ENCODE results near the gene MBOAT2.
"Not testable (repeated sequence)": the region's sequence is repeated elsewhere in the genome, so short reads cannot be mapped to it uniquely, and the experiment has no call there.

The MBOAT2 gene

DNA sequence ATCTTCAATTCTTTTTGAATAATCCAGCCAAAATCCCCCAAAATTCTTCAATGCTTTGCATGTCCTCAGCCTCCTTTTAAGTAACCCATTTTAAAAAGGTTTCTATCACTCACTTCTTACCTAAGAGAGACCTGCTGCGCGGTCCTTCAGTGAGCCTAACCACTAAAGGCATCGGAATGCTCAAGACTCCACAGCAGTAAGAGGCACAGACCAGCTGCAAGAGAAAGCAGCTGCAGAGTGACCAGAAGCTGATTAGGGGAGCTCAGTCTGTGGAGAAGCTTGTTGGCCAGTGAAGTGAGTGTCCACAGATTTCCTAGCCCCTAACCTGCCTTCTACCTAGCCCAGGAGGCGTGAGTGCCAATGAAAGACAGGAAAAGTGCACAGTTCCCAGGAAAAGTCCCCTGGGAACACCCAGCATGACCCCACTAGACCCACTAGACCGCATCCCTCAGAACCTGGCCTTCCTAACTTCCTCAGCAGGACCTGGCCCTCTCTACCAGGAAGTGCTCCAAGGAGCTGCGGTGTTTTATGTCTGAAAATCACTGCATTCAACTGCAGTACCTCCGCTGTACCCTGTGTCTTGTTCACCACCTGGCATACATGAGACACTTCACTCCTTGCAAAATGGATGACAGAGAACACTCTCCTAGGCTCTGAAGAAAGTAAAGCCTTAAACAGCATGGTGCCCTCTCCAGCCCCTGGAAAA lies 10.1 kb downstream of the MBOAT2 start:
- no peak for DNase-seq (ENCODE audit: low spot score)

DNA sequence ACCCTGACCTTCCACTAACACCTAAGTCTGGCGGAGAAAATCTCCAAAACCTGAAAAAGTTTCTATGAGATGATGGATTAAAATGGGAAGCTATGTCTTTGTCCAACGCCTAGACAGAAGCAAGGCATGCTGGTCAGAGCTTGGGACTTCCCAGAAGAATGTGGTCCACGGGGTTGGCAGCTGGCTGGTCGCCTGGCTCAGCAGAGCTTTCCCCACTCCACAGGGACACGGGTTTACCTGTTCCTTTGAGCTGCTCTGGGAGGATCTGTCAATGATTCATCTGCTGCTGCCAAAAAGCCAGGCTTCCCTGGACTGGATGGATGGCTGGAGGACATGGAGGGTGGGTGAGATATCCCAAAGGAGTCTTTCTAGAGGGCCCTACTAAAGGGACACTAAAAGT lies 10.8 kb downstream of the MBOAT2 start:
- no peak for DNase-seq (ENCODE audit: low spot score)

DNA sequence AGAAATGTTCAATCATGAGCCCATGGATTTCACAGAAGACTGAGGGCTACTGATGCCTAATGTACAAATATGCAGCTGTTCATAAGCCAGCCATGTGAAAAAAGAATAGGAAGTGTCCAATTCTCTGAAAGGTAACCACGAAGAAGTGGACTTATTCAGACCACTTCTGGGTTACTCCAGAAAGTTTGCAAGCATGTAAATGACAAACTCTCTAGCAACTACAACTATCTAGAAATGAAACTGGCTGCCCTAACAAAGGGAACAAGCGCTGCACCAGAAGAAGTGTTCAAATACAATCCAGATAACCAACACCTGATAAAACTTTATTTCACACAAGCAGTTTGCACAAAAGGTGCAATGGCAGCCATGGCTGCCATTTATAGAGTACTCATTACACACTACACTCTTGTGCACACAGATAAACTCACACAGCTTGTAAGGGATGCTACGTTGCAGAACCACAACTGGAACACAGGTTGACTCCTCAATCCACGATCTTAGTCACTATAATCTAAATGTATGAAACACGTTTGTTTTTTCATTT lies 13.9 kb downstream of the MBOAT2 start:
- DNase-seq (ENCODE audit: low spot score): no peak

DNA sequence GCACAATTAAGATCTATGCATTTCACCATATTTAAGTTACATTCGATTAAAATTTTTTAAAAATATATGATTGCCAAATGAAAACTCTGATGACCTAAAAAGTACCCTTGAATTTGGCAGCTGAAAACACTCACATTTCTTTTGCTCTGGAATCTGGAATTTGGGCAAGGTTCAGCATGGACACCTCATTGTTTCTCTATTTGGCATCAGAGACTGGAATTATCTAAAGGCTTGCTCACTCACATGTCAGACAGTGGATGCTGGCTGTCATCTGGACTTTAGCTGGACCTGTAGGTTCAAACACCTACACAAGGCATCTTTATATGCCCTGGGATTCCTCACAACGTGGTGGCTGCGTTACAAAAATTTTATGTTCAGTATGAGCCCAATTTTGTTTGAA lies 16.1 kb downstream of the MBOAT2 start:
- DNase-seq (ENCODE audit: low spot score): no peak

DNA sequence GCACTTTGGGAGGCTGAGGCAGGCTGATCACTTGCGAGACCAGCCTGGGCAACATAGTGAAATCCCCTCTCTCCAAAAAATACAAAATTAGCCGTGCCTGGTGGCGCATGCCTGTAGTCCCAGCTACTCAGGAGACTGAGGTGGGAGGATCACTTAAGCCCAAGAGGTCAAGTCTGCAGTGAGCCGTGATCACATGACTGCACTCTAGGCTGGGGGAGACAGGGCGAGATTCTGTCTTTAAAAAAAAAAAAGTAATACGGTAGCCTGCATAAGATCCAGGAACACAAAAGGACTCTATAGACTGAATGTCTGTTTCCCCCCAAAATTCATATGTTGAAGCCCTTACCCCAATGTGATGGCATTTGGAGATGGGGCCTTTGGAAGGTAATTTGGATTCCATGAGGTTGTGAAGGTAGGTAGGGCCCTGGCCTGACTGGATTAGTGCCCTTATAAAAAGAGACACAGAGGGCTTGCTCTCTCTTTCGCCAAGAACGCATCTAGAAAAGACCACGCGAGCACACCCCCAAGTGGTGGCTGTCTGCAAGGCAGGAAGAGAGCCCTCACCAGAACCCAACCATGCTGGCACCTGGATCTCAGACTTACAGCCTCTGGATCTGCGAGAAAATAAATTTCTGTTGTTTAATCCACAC lies 17.0 kb downstream of the MBOAT2 start:
- peak; percentile 23 for DNase-seq (ENCODE audit: low spot score)

DNA sequence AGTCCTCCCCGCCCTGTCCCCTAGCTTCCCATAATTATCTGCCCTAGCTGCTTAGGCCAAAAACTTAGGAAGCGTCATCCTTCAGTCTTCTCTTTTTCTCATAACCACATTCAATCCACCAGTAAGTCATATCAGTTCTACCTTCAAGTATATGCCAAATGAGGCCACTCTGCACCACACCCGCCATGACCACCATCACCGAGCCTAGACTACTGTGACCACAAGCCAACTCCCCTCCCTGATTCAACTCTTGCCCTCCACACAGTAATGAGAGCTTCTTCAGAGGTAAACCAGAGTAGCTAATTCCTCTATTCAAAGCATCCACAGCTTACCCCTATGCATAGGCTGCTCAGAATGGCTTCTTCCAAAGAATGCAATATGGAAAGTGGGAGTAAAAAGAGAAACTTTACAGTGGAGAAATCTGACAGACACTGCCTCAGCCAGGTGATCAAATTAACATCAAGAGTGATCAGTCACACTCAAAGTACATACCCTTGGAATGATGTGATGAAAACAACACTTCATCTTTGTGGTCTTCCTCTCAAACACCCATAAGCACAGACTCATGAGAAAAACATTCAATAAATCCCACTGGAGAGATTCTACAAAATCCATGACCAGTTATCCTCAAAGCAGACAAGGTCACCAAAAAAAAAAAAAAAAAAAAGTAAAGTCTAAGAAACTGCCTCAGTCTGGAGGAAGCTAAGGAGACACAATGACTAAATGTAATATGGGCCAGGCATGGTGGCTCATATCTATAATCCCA lies 17.7 kb downstream of the MBOAT2 start:
- no peak for DNase-seq (ENCODE audit: low spot score)

DNA sequence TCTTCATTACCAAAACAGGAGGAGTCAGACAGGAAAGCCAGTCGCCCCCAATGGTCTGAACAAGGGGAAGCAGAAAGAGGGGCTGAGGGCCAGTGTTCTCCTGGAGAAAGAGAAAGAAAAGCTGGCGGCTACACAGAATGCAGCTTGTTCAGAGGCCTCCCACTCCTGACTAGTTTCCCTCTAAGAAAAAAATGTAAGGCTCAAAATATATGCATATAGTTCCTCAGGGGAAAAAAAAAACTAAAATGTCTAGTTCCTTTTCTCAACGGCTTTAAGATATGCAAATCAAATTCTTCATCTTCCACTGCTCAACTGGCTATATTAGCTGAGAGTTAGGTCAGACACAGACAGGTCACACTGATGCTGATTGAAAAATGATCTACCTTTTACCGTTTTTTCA lies 18.6 kb downstream of the MBOAT2 start:
- DNase-seq (ENCODE audit: low spot score): no peak

DNA sequence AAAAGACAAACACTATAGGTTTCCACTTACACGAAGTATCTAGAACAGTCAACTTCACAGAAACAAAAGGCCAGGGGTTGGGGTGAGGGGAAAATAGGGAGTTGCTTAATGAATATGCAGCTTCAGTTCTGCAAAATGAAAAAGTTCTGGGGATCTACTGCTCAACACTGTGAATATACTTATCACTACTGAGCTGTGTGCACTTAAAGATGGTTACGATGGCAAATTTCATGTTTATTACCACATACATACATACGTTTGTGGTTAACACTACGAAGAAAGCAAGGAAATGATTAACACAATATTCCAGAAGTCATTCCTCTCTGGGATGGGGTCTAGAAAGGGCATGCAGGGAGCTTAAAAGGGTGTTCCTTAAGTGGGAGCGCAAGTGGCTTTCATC lies 19.3 kb downstream of the MBOAT2 start:
- DNase-seq (ENCODE audit: low spot score): no peak

DNA sequence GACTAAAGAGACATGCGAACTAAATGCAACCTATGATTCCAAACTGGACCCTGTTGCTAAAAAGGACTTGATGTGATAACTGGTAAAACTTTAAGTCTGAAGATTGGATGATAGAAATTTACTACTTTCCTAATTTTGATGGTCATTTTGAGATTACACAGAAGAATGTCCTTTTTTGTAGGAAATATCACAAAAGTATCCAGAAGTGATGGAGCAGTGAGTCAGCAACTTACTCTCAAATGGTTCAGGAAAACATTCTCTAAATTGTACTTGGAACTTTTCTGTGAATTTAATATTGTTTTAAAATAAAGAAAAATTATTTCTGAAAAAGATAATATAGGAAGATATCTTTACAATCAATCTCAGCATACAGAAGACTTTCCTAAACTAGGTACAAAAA lies 19.9 kb downstream of the MBOAT2 start:
- no peak for DNase-seq (ENCODE audit: low spot score)

DNA sequence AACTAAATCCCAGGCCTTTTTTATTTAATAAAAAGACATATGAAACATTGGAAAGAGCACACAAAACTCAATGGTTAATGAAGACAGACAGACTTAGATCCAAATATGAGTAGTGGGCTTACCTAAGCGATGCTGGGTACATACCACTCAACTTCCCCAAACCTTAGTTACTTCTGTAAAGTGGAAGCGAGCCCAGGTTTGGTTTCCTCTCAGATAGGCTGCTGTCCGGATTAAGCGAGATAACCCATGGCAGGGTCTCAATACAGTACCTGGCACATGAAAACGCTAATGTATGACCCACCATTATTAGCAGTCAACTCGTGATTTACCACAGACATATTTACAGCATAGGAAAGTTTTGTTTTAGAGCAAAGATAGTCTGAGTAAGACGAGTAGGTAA lies 21.6 kb downstream of the MBOAT2 start:
- DNase-seq (ENCODE audit: low spot score): no peak

DNA sequence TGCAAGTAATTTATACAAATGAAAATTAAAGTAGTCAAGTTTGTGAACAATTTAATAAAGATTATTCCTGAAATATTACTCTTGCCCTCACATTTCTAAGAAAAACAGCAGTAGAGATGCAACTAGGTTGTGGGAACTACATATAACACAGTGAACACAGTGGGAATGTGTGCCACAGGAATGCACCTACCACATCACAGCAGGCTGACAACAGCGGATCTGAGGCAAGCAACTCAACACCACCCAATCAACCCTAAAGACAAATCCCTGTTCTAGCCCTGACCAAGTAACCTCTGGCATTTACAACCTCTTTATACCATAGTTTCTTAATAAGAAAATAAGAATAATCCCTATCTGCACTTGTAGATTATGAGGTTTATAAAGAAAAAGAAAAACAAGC lies 23.4 kb downstream of the MBOAT2 start:
- no peak for DNase-seq (ENCODE audit: low spot score)

DNA sequence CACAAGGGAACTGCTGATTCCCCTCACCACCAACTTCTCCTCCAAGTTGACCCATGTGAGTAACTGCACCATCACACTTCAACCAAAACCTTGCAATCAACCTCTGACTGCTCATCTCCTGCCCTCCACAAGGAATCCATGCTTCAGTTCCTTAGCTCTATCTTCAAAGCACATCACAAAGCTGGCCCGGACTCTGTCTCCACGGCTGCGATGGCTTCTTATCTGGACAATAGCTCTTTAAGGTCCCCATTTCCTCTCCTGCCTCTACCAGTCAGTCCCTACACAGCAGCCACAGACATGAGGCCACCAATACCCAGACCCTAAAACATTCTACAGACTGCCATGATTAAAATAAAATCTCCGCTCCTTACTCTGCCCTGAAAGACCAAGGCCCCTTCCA lies 25.7 kb downstream of the MBOAT2 start:
- DNase-seq (ENCODE audit: low spot score): no peak

DNA sequence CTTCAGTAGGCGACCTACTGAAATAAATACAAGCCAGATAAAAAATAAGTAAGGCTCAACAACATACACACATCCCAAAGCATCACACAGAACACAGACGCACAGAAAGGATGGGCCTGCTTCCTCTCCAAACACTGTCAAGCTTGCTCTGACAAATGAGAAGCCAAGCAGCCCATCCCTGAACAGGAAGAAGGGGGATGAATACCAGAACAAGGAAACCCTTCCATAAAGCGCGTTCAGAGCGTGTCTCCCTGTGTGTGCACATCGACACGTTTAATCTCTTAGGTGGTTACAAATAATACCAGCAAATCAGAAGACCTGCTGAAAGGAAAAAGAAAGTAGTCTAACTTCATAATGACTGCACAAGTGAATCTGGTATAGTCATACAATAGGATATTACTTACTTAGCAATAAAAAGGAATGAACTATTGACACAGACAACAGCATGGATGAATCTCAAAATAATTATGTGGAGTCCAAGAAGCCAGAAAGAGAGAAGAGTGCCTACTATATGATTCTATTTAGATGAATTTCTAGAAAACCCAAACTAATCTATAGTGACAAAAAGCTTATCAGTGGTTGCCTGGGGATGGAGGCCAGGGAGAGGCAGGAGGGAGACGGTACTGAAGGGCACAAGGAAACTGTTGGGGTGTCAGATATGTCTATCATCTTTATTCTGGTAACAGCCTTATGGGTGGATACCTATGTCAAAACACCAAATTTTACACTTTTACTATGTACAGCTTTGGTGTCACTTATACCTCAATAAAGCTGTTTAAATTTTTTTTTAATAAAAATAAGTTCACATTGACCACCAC lies 26.8 kb downstream of the MBOAT2 start:
- peak; percentile 36 for DNase-seq (ENCODE audit: low spot score)

DNA sequence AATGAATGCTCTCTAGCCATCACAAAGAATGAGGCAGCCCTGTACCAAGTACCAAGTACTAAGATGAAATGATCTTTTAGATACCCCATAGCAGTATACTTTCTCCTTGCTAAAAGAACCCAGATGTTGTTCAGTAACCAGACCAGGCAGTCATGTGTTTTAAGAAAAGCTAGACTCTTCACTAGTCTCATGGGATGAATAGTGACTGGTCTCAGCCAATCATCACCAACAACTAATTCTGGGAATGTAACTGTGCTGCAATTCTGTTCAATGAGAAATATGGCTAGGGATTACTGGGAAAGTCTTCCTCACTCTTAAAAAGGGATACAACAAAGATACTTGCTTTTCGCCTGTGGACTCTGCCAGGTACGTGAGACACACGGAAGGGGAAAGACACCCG lies 29.5 kb downstream of the MBOAT2 start:
- DNase-seq (ENCODE audit: low spot score): no peak

DNA sequence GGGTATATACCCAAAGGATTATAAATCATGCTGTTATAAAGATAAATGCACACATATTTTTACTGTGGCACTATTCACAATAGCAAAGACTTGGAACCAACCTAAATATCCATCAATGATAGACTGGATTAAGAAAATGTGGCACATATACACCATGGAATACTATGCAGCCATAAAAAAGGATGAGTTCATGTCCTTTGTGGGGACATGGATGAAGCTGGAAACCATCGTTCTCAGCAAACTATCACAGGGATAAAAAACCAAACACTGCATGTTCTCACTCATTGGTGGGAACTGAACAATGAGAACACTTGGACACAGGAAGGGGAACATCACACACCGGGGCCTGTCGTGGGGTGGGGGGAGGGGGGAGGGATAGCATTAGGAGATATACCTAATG lies 30.5 kb downstream of the MBOAT2 start:
- DNase-seq (ENCODE audit: low spot score): not testable (repeated sequence)

DNA sequence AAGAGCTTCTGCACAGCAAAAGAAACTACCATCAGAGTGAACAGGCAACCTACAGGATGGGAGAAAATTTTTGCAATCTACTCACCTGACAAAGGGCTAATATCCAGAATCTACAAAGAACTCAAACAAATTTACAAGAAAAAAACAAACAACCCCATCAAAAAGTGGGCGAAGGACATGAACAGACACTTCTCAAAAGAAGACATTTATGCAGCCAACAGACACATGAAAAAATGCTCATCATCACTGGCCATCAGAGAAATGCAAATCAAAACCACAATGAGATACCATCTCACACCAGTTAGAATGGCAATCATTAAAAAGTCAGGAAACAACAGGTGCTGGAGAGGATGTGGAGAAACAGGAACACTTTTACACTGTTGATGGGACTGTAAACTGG lies 30.9 kb downstream of the MBOAT2 start:
- not testable (repeated sequence) for DNase-seq (ENCODE audit: low spot score)

DNA sequence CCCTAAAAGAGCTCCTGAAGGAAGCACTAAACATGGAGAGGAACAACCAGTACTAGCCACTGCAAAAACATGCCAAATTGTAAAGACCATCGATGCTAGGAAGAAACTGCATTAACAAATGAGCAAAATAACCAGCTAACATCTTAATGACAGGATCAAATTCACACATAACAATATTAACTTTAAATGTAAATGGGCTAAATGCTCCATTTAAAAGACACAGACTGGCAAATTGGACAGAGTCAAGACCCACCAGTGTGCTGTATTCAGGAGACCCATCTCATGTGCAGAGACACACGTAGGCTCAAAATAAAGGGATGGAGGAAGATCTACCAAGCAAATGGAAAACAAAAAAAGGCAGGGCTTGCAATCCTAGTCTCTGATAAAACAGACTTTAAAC lies 34.1 kb downstream of the MBOAT2 start:
- DNase-seq (ENCODE audit: low spot score): not testable (repeated sequence)

DNA sequence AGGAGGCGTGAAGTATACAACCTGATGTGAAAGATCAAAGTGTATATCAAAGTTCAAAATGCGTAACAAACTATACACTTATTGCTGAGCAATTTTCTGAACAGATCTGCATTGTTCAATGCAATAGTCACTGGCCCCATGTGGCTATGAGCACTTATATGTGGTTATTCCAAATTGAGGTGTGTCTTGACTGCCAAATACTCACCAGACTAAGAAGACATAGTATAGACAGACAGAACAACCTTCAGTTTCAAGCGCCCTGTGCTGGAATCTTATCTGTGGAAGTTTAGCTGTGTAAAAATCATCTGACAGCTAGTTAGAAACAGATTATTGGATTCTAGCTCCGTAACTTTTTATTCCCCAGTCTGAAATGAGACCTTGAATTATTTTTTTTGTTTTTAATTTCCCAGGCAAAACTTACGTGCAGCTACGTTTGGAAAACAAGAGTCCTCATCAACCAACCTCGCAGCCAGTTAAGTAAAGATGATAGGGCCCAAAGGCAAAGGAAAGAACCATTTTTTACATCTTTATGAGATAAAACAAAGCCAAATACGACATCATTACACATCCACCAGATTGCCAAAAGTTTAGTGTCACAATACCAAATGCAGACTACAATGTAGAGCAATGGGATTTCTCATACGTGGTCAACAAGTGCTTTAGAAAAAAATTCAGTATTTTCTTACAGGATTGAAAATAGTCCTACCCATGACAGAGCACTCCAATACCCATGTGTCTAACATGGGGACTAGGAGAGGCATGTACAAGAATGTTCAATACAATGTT lies 37.2 kb downstream of the MBOAT2 start:
- DNase-seq (ENCODE audit: low spot score): no peak

DNA sequence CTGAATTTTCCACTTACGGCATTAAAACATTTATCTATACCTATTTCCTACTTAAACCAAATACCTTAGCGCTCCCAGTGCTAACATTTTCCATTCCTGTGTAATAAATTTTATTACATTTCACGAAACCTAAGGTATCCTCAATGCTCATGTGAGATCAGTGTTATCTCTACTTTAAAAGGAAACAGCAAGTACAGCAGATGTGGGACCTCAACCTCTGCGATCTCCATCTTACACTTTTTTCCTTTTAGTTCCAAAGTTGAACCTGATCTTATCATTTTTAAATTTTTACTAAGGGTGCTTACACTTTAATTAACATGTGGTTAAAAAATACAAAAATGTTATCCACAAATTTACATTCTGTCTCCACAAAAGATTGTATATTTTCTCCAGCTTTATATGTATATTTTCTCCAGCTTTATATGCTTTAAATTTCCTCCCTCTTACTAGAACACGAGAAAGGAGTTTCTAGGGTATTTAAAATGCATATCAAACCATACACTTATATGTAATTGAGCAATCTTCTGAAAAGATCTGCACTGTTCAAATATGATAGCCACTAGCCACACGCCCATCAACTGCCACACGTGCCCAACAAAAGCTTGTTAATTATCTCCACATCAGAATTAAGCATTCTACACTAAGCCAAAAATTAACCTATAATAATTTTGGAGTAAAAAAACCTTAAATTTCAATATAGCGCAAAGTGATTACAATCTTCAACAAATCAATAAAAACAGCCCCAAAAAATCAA lies 38.1 kb downstream of the MBOAT2 start:
- no peak for DNase-seq (ENCODE audit: low spot score)

DNA sequence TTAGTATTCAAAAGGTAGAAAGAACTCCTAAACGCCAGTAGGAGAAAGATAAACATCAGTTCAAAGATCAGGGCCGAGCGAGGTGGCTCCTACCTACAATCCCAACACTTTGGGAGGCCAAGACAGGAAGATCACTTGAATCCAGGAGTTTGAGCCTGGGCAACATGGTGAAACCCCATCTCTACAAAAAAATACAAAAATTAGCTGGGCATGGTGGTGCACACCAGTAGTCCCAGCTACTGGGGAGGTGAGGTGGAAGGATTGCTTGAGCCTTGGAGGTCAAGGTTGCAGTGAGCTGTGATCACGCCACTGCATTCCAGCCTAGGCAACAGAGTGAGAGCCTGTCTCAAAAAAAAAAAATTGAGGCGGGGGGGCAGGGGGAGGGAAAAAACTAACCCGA lies 40.6 kb downstream of the MBOAT2 start:
- no peak for DNase-seq (ENCODE audit: low spot score)
